GM21515 (cell line): Measurements from ENCODE around the gene PELI1.
"Not testable (repeated sequence)": the region's sequence is repeated elsewhere in the genome, so short reads cannot be mapped to it uniquely, and the experiment has no call there.

Experiments used
- ATAC-seq: cut with Tn5 transposase; IDR thresholded peaks from one replicate; pipeline ENCODE4 v1.9.1; 2021; ENCODE audit not compliant: unreplicated experiment

Gene PELI1

GRCh38 chr2:64090264-64090663 lies 54.0 kb downstream of the PELI1 start:
- ATAC-seq: peak; percentile 38

- no peak for ATAC-seq
Measured at GRCh38 chr2:64086347-64087082, 57.7 kb downstream of the PELI1 start.

- no peak for ATAC-seq
Measured at GRCh38 chr2:64085936-64086335, 58.3 kb downstream of the PELI1 start.

GRCh38 chr2:64081046-64081445 lies 63.2 kb downstream of the PELI1 start:
- no peak for ATAC-seq

- ATAC-seq: no peak
Measured at GRCh38 chr2:64080179-64080578, 64.0 kb downstream of the PELI1 start.

- ATAC-seq: not testable (repeated sequence)
Measured at GRCh38 chr2:64079688-64080087, 64.5 kb downstream of the PELI1 start.

GRCh38 chr2:64076828-64077227 lies 67.4 kb downstream of the PELI1 start:
- ATAC-seq: not testable (repeated sequence)

GRCh38 chr2:64074616-64075015 lies 69.6 kb downstream of the PELI1 start:
- not testable (repeated sequence) for ATAC-seq

- ATAC-seq: no peak
Measured at GRCh38 chr2:64067326-64067725, 76.9 kb downstream of the PELI1 start.

GRCh38 chr2:64065516-64065915 lies 78.7 kb downstream of the PELI1 start:
- no peak for ATAC-seq

GRCh38 chr2:64063924-64064331 lies 80.3 kb downstream of the PELI1 start:
- ATAC-seq: no peak

- ATAC-seq: no peak
Measured at GRCh38 chr2:64063454-64063853, 80.8 kb downstream of the PELI1 start.

GRCh38 chr2:64062840-64063239 lies 81.4 kb downstream of the PELI1 start:
- no peak for ATAC-seq

- ATAC-seq: no peak
Measured at GRCh38 chr2:64059270-64059669, 85.0 kb downstream of the PELI1 start.

- ATAC-seq: no peak
Measured at GRCh38 chr2:64056021-64056420, 88.2 kb downstream of the PELI1 start.

GRCh38 chr2:64054161-64054915 lies 89.9 kb downstream of the PELI1 start:
- peak; percentile 53 for ATAC-seq

- no peak for ATAC-seq
Measured at GRCh38 chr2:64052463-64053241, 91.6 kb downstream of the PELI1 start.

GRCh38 chr2:64049633-64050220 lies 94.5 kb downstream of the PELI1 start:
- peak; percentile 83 for ATAC-seq

- no peak for ATAC-seq
Measured at GRCh38 chr2:64045938-64046337, 98.3 kb downstream of the PELI1 start.
